Stimulated activated CD8-positive, alpha-beta memory T cell treated with anti-CD3 and anti-CD28 coated beads, Interleukin-7, amount 100 ng/mL, for 1 hour (primary cell): ENCODE measurements around the gene CACNA2D3.
"Not testable (repeated sequence)": the region's sequence is repeated elsewhere in the genome, so short reads cannot be mapped to it uniquely, and the experiment has no call there.

ENCODE experiments used
- DNase-seq, 2 donors: peaks; one replicate each; pipeline ENCODE4 v3.0.0-alpha.2; 2020; ENCODE audit warnings: low read depth in 2 of 2

Gene CACNA2D3

DNA sequence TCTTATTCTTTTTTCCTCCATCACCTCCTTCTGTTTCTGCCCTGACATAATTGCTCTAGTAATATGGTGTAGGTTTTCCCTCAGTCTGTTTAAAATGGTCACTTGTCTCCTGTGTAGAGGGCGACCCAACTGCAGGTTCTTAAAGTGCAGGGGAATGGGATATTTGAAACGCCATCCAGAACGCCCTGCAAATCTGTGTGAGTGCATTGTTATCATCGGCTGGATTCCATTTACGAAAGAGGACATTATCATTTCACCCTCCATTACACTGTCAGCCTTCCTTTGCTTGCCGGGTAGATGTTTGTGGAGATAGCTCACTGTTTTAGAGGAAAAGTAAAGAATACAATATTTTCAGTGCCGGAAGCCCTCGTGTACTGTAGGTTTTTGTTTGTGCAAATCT is 451.5 kb downstream of the CACNA2D3 start:
- DNase-seq = no peak

DNA sequence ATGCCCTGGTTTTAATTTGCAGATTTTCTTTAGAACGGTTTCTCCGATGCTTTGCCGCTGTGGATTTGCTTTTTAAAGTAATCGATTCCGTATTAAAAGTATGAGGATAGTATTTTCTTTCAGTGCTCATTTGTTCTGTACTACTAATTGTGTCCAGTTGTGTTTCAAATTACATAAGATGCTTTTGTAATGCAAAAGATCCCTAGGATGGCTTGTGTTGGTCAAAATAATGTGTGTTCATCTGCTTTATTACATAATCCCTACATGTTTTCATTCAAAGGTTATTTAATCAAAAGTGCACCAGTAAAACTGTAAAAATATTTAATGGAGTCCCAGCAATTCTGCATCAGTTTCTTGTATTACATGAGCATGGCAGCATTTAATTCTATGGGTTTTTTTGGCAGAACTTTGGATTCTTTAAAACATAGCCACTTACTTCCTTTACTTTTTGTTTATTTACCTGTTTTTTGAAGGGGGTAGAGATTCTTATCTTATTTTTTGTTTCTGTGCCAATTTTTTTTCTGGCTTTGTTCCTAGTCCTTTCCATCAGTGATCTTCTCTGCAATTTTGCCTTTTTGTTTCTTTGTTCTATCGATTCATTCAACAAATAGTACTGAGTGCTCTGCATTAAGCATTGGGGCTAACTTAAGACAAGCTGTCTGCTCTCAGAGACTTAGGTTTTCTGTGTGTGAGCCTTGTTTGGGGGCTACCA is 452.7 kb downstream of the CACNA2D3 start:
- no peak for DNase-seq

DNA sequence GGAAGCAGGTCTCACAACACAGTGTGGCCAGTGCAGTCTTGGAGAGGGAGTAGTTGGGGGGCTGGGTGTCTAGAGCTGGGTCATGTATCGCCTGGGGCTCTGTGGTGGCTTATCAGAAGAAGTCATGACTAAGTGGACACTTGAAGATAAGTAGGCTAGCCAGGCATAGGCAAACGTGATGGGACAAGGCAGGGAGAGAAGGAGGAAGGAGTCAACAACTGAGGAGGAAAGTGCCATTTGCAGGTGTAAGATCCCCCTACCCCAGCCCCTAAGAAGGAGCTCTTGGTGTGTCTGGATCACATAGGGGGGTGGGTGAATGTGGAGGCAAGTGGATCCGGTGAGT is 453.2 kb downstream of the CACNA2D3 start:
- DNase-seq = no peak

DNA sequence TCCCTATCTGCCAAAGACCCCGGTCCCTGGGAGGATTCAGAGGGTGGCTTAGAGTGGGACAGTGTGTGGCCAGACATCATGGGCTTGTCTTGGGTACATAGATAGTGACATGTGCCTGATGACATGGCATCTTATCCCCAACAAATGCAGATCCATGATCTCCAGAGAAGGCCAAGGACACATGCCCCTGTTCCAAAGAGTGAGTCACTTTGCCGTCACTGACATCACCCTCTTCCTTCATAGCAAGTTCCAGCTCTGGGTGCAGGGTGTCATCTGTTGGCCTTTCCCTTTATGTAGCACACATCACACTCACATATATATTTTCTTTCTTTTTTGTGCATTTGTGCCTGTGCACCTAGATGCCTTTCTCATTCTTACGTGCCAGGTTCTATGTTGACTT is 455.0 kb downstream of the CACNA2D3 start:
- DNase-seq = no peak

DNA sequence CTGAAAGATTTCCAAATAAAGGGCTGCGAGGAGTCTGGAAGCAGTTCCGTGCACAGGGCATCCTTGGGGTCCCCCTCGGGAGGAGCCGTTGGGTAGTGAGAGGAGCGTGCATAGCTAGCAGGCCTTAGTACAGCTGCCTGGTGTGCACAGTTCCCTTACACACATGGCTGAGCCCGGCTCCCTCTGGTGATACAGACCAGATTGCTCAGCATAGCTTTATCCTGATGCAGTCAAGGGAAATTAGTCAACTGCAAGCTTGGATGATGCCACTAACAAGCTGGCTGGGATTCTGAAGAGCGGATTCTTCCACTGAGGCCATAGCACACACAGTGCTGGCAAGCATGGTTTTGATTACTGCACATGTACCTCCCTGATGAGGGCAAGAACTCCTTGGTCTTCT is 456.1 kb downstream of the CACNA2D3 start:
- no peak for DNase-seq

DNA sequence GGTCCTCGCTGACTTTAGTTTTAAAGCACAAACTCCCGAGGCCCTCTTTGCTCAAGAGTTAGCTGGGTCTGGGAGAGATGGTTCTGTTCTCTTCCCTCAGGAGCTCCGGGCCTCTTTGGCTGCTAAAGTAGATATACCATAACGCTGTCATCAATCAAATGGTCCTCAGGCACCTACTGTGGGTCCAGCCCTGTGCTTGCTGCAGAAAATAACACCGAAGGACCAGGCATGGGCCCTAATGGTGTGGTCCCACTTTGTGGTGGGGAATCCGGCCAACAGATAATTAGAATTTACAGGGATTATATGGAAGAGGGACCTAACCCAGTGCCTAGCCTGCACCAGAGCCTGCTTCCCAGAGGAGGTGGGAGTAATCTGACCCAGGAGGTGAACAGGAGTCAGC is 458.1 kb downstream of the CACNA2D3 start:
- no peak for DNase-seq

DNA sequence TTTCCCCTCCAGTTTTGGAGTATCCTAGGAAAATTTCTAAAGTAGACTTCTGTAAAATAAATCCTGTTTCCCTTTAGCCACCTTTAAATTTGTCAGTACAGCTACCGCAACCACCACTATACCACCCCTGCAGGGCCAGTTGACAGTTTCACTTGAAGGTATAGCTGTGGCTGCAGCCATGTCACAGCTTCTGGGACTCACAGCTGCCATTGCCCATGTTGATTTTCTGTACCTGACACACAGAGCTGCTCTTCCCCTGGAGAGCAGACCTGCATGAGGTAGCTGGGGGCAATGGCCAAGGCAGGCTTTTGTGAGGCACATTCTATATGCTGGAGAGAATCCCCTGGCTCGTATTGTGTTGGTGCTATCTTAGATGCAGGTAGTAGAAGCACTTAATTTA is 460.1 kb downstream of the CACNA2D3 start:
- no peak for DNase-seq

DNA sequence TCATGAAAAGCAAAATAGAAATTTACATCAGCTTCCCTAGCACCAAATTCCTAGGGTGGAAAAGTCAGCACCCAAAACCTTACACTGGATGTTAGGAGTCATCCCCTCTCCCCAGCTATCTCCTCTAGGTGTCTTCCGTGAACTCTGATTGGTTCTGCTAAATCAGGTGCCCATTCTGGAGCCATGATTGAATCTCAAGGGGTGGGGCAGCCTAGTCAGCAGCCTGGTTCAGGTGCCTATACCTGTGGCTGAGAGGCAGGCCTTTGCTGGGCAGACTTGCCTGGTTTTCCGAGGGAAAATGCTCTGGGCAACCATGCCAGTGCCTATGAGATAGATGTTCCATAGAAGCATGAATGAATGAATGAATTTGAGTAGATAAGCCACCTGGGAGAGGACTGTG is 468.8 kb downstream of the CACNA2D3 start:
- DNase-seq = no peak

DNA sequence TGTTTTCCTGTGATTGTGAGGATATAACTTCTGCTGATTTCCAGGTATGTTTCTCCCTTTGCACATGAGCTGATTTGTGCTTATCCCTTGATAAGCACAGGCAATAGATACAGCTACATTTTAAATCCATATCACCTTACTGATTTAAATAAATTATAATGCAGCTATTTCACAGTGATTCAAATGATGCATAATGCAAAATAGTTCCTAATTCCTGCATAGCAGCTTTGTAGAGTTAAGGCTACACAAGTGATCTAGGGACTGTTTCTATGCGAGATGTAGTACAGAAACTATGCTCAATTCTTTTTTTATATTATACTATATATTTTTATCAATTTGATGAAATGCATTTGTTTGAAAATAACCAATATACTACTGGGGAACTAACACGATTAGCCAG is 471.3 kb downstream of the CACNA2D3 start:
- DNase-seq = no peak

DNA sequence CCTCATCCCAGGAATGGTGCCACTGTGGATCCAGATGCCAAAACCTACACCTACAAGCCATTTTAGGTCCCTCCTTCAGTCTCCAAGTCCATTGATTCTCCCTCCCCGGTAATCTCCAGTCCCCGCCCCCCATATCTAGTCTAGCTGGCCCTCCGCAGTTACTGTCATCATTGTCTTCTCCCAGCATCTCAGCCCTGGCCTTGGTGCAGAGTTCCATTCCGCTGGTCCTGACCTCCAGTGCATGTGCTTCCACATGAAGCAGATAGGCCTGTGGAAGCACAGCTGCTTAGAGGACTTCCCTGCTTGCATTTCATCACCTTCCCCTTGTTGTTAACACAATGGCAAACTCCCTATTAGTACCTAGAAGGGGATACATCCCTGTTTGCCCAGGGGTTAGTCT is 473.7 kb downstream of the CACNA2D3 start:
- DNase-seq = no peak

DNA sequence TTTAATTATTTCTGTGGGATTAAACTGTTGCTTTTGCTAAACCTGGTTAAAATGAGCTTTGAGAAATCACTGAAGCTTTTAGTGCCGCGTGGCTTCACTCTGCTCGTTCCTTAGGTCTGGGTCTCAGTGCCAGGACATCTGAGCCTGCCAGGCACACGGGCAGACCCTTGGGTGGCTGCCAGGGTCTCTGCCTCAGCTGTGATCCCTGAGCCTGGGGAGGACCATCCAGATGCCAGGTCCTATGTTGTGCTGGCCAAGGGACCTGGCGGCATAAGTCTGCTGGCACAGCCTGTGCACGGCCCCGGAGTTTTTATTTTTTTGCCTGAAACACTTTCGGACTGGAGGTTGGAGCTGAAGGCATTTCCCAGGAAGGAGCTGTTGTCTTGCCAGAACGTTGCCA is 477.4 kb downstream of the CACNA2D3 start:
- no peak for DNase-seq

DNA sequence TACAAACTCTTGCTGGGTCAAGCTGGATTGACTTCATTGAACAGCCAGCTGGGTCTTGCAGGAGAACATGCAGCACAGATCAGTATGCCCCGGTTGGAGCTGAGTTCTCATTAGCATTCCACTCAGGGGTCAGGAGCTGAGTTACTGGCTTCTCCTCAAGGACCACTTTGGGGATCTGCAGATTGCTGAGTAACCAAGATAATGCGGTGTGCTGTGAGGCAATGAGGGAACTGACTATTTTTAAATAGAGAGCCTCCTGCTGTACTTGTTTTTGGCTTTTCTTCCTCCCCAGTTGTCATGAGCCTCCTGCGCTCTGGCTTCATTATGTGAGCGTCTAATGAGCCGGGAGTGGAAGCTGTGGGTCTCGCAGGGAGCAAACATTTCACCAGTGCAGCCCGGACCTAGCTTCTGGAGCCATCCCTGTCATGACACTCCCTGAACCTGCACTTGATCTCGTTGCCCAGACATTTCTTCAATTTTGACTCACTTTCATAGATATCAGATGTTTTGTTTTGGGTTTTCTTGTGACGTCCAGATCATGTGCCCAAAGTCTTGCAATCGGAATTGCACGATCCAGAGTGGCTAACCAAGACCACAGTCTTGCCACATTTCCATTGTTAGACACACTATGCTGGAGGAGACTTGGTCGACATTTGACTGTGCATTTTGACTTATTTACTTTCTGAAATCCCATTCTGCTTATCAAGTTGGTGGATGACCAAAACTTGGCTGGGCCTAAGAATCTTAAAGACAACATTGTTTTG is 478.3 kb downstream of the CACNA2D3 start:
- no peak for DNase-seq

DNA sequence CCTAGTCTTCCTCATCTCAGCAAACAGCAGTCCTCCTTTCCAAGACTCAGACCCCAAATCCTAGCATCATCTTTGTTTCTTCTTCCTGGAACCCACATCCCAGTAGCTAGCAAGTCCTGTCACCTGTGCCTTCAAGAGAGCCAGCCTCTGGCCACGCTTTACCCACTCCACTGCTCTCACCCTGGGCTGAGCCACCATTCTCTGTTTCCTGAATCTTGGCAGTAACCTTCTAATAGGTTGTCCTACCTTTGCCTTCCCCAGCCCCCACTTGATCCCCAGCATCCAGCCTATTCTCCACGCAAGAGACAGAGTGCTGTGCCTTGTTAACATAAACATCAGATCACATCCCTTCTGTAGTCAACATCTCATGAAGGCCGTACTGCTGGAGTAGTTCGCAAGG is 482.1 kb downstream of the CACNA2D3 start:
- DNase-seq = no peak

DNA sequence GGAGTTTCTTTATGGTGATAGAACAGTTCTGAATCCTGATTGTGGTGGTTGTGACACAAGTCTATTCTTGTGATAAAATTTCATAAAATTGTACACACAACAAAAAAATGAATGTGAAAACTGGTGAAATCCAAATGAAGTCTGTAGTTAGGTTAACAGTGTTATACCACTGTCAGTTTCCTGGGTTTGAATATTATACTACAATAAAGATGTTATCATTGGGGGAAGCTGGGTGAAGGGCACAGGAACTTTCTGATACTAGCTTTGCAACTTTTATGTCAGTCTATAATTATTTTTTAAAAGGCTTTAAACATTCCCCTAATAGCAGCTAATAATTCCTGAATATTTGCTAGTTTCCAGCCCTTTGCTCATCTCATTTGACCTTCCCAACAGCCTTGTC is 485.7 kb downstream of the CACNA2D3 start:
- no peak for DNase-seq

DNA sequence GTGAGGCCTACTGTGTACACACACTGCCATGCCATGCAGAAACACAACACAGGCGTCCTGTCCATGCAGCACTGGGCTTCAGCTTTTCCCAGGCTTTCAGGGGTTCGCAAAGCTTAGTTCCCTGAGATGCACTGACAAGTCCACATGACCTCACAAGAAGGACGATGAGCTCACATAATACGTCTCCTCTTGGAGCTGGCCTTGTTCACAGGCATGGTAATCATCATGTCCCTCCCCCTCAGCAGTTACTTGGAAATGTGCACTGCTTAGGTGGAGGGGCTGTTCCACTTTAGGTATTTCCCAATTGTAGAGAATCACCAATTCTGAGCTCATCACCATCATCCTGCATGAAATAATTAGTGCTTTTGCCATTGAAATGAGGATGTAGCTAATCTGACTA is 496.7 kb downstream of the CACNA2D3 start:
- no peak for DNase-seq

DNA sequence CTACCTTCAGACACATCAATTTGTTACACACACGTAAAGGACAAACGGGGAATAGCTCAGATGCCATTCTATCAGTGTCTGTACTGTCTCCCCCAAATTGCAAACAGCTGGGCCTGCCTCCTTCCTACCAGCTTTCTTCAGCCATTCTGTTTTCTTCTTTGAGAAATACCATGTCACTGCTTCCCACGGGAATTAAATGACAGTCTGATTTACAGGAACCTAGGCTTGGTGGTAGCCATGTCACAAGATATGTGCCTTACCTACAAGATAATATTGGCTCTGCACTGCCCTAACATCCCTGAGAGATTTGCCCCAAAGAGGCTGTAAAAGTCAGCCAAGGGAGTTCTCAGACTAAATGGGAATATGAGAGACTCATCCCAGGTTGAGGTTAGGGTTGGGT is 497.2 kb downstream of the CACNA2D3 start:
- no peak for DNase-seq

DNA sequence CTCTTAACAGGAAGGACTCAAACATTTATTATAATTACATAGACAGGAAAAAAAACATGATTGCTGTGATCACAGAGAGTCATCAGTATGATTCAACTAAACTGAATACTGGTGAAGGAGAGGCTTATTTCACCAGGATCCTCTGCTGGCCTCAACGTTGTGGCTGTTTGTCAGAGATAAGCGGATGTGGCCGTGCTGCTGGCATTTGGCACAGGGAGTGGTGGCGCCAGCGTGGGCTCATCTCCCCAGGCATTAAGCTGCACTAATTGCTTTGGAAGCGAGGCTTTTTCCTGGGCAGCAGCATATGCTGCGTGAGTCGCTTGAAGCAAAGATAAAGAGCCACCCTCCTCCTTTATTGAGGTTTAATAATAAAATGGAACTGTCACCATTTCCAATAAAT is 498.8 kb downstream of the CACNA2D3 start:
- DNase-seq = no peak

DNA sequence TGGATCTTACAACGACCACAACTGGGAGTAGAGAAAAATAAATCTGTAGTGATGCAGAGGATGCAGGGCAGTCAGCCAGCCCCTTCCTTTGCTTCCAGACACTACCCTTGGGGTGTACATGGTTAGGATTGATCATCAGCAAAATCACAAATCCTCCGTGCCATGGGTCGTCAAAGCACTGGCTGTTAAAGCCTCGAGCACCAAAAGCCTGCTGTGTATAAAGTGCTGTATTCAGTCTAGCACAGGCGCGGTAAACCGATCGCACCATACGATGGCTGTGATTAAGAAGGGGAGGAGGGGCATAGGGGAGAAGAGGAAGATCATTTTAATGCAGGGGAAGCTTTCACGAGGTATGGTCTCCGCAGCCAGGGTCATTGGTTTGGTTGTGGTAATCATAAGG is 500.3 kb downstream of the CACNA2D3 start:
- no peak for DNase-seq

DNA sequence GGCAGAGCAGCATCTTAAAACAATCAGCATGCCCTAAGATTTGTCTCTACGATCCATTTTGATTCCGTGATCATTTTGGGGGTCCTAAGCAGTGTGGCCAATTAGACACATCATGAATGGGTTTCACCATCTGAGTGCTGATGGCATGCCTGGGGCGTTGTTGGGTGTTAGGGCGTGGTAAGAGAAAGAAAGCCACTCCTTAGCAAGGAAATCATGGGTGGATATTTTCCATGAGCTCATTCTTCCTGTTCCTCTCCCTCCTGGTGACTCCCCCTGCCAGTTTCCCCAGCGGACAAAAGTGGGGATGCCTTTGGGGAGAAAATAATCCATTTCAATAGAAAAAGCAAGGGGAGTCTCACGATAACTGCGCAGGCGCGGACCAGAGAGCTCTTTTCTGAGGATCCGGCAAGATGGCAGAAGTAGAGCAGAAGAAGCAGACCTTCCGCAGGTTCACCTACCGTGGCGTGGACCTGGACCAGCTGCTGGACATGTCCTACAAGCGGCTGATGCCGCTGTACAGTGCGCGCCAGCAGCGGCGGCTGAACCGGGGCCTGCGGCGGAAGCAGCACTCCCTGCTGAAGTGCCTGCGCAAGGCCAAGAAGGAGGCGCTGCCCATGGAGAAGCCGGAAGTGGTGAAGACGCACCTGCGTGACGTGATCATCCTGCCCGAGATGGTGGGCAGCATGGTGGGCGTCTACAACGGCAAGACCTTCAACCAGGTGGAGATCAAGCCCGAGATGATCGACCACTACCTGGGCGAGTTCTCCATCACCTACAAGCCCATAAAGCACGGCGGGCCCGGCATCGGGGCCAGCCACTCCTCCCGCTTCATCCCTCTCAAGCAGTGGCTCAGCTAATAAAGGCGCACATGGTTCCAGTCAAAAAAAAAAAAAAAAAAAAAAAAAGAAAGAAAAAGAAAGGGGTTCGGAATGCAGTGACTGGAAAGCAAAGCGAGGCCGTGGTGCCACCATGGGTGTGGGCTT is 503.7 kb downstream of the CACNA2D3 start:
- DNase-seq = no peak

DNA sequence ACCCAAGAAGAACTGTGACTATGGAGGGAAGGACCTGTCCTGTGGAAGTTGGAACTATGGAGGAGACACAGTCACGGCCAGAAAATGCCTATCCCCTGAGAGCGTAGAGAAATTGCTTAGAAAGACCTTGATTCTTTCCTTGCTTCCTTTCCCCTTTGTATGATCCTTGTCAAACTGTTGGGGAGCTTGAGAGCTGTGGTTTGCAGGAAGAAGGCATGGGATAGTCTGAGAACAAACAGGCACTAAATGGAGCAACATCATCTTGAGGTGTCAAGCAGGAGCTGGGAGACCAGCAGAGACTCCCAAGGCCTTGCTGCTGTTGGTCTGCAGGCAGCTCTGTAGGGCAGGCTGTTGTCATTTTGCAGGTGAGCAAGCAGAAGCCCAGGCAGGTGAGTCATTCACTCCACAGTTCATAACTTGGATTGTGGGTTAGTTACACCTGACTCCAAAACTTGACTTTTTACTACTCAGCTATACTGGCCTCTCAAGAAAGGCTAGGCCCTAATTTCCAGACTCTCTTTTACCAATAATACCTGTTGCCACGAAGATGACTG is 506.6 kb downstream of the CACNA2D3 start:
- no peak for DNase-seq

DNA sequence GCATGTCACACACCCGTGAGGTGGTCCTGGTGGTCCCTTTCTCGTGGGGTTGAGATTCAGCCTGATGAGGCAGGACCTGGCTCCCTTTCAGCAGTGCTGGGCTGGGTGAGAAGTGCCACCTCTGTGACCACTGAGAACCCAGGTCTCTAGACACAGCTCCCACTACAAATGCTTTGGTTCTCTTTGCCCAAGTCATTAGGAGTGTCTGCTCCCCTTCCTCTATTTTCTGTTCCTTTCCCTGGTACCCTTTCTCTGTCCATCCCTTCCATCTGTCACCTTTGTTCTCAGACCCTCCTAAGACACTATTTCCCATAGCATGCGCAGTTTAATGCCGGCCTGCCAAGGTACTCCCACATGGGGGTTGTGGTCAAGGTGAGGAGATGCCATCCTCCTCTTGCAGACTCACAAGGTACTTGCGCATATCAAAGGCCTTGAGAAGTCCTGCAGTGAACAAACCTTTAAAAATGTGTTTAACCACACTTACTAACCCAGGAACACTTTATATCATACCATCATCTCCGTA is 507.8 kb downstream of the CACNA2D3 start:
- DNase-seq = no peak

DNA sequence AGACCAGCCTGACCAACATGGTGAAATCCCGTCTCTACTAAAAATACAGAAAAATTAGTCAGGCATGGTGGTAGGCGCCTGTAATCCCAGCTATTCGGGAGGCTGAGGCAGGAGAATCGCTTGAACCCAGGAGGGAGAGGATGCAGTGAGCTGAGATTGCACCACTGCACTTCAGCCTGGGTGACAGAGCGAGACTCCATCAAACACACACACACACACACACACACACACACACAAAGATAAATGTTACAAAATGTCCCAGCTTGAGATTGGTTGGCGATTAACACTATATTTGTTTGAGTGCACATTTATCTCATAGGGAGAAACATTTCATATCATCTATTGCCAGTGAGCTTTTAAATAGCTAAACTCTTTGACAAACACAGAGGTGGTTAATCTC is 508.6 kb downstream of the CACNA2D3 start:
- not testable (repeated sequence) for DNase-seq
